Activated CD8-positive, alpha-beta T cell treated with anti-CD3 and anti-CD28 coated beads for 36 hours (primary cell): Measurements from ENCODE around the gene CTNNA3. TPM values are rescaled to one million over a fixed set of nuclear protein-coding genes. Genes with fewer than 3 reads are reported as not detected.

Source experiments
- ATAC-seq: fragments of 200-7000 bp; cut with Tn5 transposase; one replicate; pipeline ENCODE4 v1.10.0; 2021; ENCODE audit warnings: mild to moderate bottlenecking, moderate library complexity
- CTCF ChIA-PET: fragments of 350-600 bp; sonication (Branson Sonifier 250); formaldehyde crosslinking; loops from one replicate; lab custom pipeline; 2021; ENCODE audit warnings: antibody characterized with exemption; lab: Charles Lee
- POLR2A ChIA-PET: fragments of 350-600 bp; sonication (Branson Sonifier 250); formaldehyde crosslinking; loops from one replicate; lab custom pipeline; 2021; ENCODE audit warnings: antibody characterized with exemption; lab: Charles Lee
- DNase-seq: peaks from one replicate; pipeline ENCODE4 v3.0.0-alpha.2; 2020
- H3K27ac Mint-ChIP-seq: one replicate; pipeline ENCODE4 v1.8.0; 2021; ENCODE audit warnings: mild to moderate bottlenecking, mixed read lengths
- H3K27me3 Mint-ChIP-seq: one replicate; pipeline ENCODE4 v1.8.0; 2021; ENCODE audit warnings: mixed read lengths
- H3K36me3 Mint-ChIP-seq: one replicate; pipeline ENCODE4 v1.8.0; 2021; ENCODE audit warnings: low read depth, mixed read lengths
- H3K4me1 Mint-ChIP-seq: one replicate; pipeline ENCODE4 v1.8.0; 2021; ENCODE audit warnings: low read depth, mixed read lengths
- H3K4me3 Mint-ChIP-seq: one replicate; pipeline ENCODE4 v1.8.0; 2021; ENCODE audit warnings: mild to moderate bottlenecking, moderate library complexity, mixed read lengths
- H3K9me3 Mint-ChIP-seq: one replicate; pipeline ENCODE4 v1.8.0; 2021; ENCODE audit warnings: mixed read lengths
- CTCF ChIP-seq: fragments of 200-600 bp; IDR thresholded peaks from one replicate; pipeline ENCODE4 v1.8.0; 2022; ENCODE audit warnings: antibody characterized with exemption, mild to moderate bottlenecking
- intact Hi-C: fragments of 100-400 bp; cut with micrococcal nuclease; formaldehyde crosslinking; loops from one replicate; pipeline ENCODE4 v1.10.0; 2022
- total RNA-seq, 2 experiments: library from RNA; stranded (reverse); gene quantifications; one replicate each; pipeline ENCODE4 v1.2.3, GENCODE V29; 2021

CTNNA3 gene
- total RNA-seq, 2 experiments from 2014 or later = not detected

GRCh38 chr10:66882271-66882670, 813.7 kb downstream of the CTNNA3 start:
- intact Hi-C loops = no loop called here
- Mint-ChIP-seq H3K27ac (no peak overlapping the region), H3K4me3 (no peak overlapping the region), H3K9me3 (no peaks in the 10 kb centered on the region), H3K27me3 (no peaks in the 10 kb centered on the region), H3K4me1 (no peaks in the 10 kb centered on the region), H3K36me3 (no peaks in the 10 kb centered on the region)
- no peak for TF ChIP-seq CTCF
- CTCF ChIA-PET = no interaction called here
- POLR2A ChIA-PET = no interaction called here
- no peak for ATAC-seq
- no peak for DNase-seq

- Mint-ChIP-seq H3K27ac (no peak overlapping the region), H3K4me3 (no peak overlapping the region), H3K9me3 (no peaks in the 10 kb centered on the region), H3K27me3 (no peaks in the 10 kb centered on the region), H3K36me3 (no peaks in the 10 kb centered on the region), H3K4me1 (no peaks in the 10 kb centered on the region)
- ChIA-PET CTCF (no interaction called here), POLR2A (no interaction called here)
- intact Hi-C loops = no loop called here
- DNase-seq = no peak
- no peak for TF ChIP-seq CTCF
- no peak for ATAC-seq
These were observed 814.2 kb downstream of the CTNNA3 start for GRCh38 chr10:66881814-66882213.

GRCh38 chr10:66880826-66881225, 815.2 kb downstream of the CTNNA3 start:
- H3K4me1 Mint-ChIP-seq = no peaks in the 10 kb centered on the region
- no peaks in the 10 kb centered on the region for H3K9me3 Mint-ChIP-seq
- ATAC-seq (no peak), DNase-seq (no peak)
- no peak overlapping the region for H3K4me3 Mint-ChIP-seq
- no peaks in the 10 kb centered on the region for H3K27me3 Mint-ChIP-seq
- intact Hi-C loops = no loop called here
- no peak for TF ChIP-seq CTCF
- H3K36me3 Mint-ChIP-seq = no peaks in the 10 kb centered on the region
- ChIA-PET POLR2A (no interaction called here), CTCF (no interaction called here)
- H3K27ac Mint-ChIP-seq = no peak overlapping the region

GRCh38 chr10:66880292-66880691, 815.7 kb downstream of the CTNNA3 start:
- Mint-ChIP-seq H3K4me3 (no peak overlapping the region), H3K4me1 (no peaks in the 10 kb centered on the region), H3K27ac (no peak overlapping the region), H3K27me3 (no peaks in the 10 kb centered on the region), H3K36me3 (no peaks in the 10 kb centered on the region), H3K9me3 (no peaks in the 10 kb centered on the region)
- no peak for TF ChIP-seq CTCF
- ChIA-PET CTCF (no interaction called here), POLR2A (no interaction called here)
- DNase-seq = no peak
- no peak for ATAC-seq
- intact Hi-C loops = no loop called here

- H3K4me1 Mint-ChIP-seq = no peaks in the 10 kb centered on the region
- no peak overlapping the region for H3K27ac Mint-ChIP-seq
- intact Hi-C loops = no loop called here
These were observed 818.6 kb downstream of the CTNNA3 start for GRCh38 chr10:66877361-66877760.

More at GRCh38 chr10:66877361-66877760, 818.6 kb downstream of the CTNNA3 start:
- CTCF ChIA-PET = no interaction called here
- H3K9me3 Mint-ChIP-seq = no peaks in the 10 kb centered on the region
- no peaks in the 10 kb centered on the region for H3K27me3 Mint-ChIP-seq
- ATAC-seq (no peak), DNase-seq (no peak)
- no peak for TF ChIP-seq CTCF
- no peaks in the 10 kb centered on the region for H3K36me3 Mint-ChIP-seq
- H3K4me3 Mint-ChIP-seq = no peak overlapping the region
- POLR2A ChIA-PET = interaction anchor here (0.6 kb wide), 1 partner anchor 70 kb away, joined by 3 read pairs; no protein-coding TSS in a partner anchor
